Muscle of back (tissue), 13 donors: ENCODE data around the gene GNAZ. TPM values are rescaled to one million over a fixed set of nuclear protein-coding genes. Genes with fewer than 3 reads are reported as not detected.
"Not testable (repeated sequence)": the region's sequence is repeated elsewhere in the genome, so short reads cannot be mapped to it uniquely, and the experiment has no call there.

Source experiments
- DNase-seq, 3 donors: peaks; one replicate each; pipeline versions ENCODE4 v3.0.0 to v3.0.0-alpha.2; 2013
- long read RNA-seq, 9 donors: transcript quantifications; one replicate each; lab custom pipeline, GENCODE V29; 2026
- polyA plus RNA-seq, 10 donors: library from polyadenylated mRNA; unstranded; fragments of 120-200 nt; gene quantifications; one replicate each; pipeline ENCODE4 v1.2.1, GENCODE V29; 2013; ENCODE audit not compliant: insufficient read length in 10 of 10

Gene GNAZ
- 1 to 10 TPM; 1.9 to 4.0 (median 3.0) TPM for polyA plus RNA-seq
- long read RNA-seq, donor 1: 0 reads
- long read RNA-seq, donor 2, partial matches to known transcripts: 0 of 1 reads
- long read RNA-seq, donor 2, other reads (novel, unspliced or antisense): 0 of 1 reads
- long read RNA-seq, donor 3: 0 reads
- long read RNA-seq, donor 4, partial matches to known transcripts: 0 of 1 reads
- long read RNA-seq, donor 4, other reads (novel, unspliced or antisense): 0 of 1 reads
- long read RNA-seq, donor 5, partial matches to known transcripts: 0 of 1 reads
- long read RNA-seq, donor 5, other reads (novel, unspliced or antisense): 0 of 1 reads
- long read RNA-seq, donor 6: 0 reads
- long read RNA-seq, donor 7, partial matches to known transcripts: 0 of 1 reads
- long read RNA-seq, donor 7, other reads (novel, unspliced or antisense): 0 of 1 reads
- long read RNA-seq, donor 8: 0 reads
- long read RNA-seq, donor 9: 0 reads

- peak in 2 of 3 donors; percentile 1 to 32 for DNase-seq
Measured at GRCh38 chr22:23070418-23071229, at the start of gene GNAZ. Gene GNAZ (plus strand): TSS chr22:23070519. CDS start chr22:23095696, 25,177 bp downstream.

- no peak for DNase-seq
Measured at GRCh38 chr22:23020659-23021293, 49.5 kb upstream of the GNAZ start.

GRCh38 chr22:23021660-23022353 lies 48.5 kb upstream of the GNAZ start:
- DNase-seq: not testable (repeated sequence)

GRCh38 chr22:23023294-23023693 lies 47.0 kb upstream of the GNAZ start:
- no peak for DNase-seq

- no peak for DNase-seq
Measured at GRCh38 chr22:23026777-23027176, 43.5 kb upstream of the GNAZ start.

- DNase-seq: not testable (repeated sequence)
Measured at GRCh38 chr22:23027849-23028248, 42.5 kb upstream of the GNAZ start.

GRCh38 chr22:23029521-23030228 lies 40.6 kb upstream of the GNAZ start:
- DNase-seq: no peak

- DNase-seq: no peak
Measured at GRCh38 chr22:23031381-23031780, 38.9 kb upstream of the GNAZ start.

GRCh38 chr22:23031786-23032185 lies 38.5 kb upstream of the GNAZ start:
- DNase-seq: no peak

GRCh38 chr22:23032658-23033057 lies 37.7 kb upstream of the GNAZ start:
- DNase-seq: no peak

GRCh38 chr22:23033116-23033905 lies 37.0 kb upstream of the GNAZ start:
- peak in 2 of 3 donors; percentile 6 to 8 for DNase-seq

- no peak for DNase-seq
Measured at GRCh38 chr22:23034621-23035556, 35.4 kb upstream of the GNAZ start.

GRCh38 chr22:23035557-23036277 lies 34.6 kb upstream of the GNAZ start:
- no peak for DNase-seq

- DNase-seq: peak in 2 of 3 donors; percentile 8 to 23
Measured at GRCh38 chr22:23036684-23037428, 33.5 kb upstream of the GNAZ start.

GRCh38 chr22:23037429-23038333 lies 32.6 kb upstream of the GNAZ start:
- no peak for DNase-seq

- no peak for DNase-seq
Measured at GRCh38 chr22:23038334-23038642, 32.0 kb upstream of the GNAZ start.
